Measurements from ENCODE around the gene FNDC3B. TPM values are rescaled to one million over a fixed set of nuclear protein-coding genes. Genes with fewer than 3 reads are reported as not detected.
A peak's percentile ranks its signal among the peaks of the same experiment; 100 is the strongest.

Gene FNDC3B
- total RNA-seq, 2 donors from 2014 or later, result 17.6 to 17.9 TPM

- no peak overlapping the region for H3K4me3 Mint-ChIP-seq
- H3K9me3 Mint-ChIP-seq, result no peaks in the 10 kb centered on the region
- peaks cover 38% of the 10 kb centered on the region for H3K4me1 Mint-ChIP-seq
- H3K27ac Mint-ChIP-seq, result no peak overlapping the region
- no peaks in the 10 kb centered on the region for H3K36me3 Mint-ChIP-seq (ENCODE audit: low read depth)
- no peak for ATAC-seq (replicated peaks)
- H3K27me3 Mint-ChIP-seq, result no peaks in the 10 kb centered on the region
Measured at GRCh38 chr3:172097585-172097984, 58.2 kb downstream of the FNDC3B start.

- ATAC-seq (replicated peaks), result no peak
Measured at GRCh38 chr3:172098698-172099494, 59.5 kb downstream of the FNDC3B start.

DNA sequence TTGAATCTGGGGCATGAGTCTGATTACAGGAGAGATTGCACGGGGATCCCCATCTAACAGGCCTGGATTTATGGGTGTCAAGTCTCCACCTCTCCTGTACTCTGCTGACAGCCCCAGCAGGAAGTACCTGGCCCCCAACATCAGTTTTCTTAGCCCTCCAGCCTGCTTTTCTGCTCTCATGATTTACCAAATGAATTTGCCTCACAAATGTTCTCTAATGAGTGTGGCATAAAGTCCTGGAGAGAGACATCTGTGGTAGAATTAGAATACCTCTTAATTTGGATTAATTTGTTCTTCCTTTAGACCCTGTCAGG is 60.1 kb downstream of the FNDC3B start:
- H3K9me3 Mint-ChIP-seq, result no peaks in the 10 kb centered on the region

More at GRCh38 chr3:172098698-172099494, 59.5 kb downstream of the FNDC3B start:
- H3K27ac Mint-ChIP-seq, result peak overlapping the region; percentile 12
- H3K9me3 Mint-ChIP-seq, result no peaks in the 10 kb centered on the region
- no peaks in the 10 kb centered on the region for H3K27me3 Mint-ChIP-seq
- peak overlapping the region; percentile 14 for H3K4me3 Mint-ChIP-seq
- peaks cover 45% of the 10 kb centered on the region for H3K4me1 Mint-ChIP-seq
- H3K36me3 Mint-ChIP-seq (ENCODE audit: low read depth), result no peaks in the 10 kb centered on the region

GRCh38 chr3:172100482-172100881 is 61.1 kb downstream of the FNDC3B start:
- no peaks in the 10 kb centered on the region for H3K27me3 Mint-ChIP-seq
- H3K4me1 Mint-ChIP-seq, result peaks cover 38% of the 10 kb centered on the region
- no peak for ATAC-seq (replicated peaks)

More for the DNA sequence above, 60.1 kb downstream of the FNDC3B start:
- Mint-ChIP-seq H3K36me3 (ENCODE audit: low read depth) (no peaks in the 10 kb centered on the region), H3K27me3 (no peaks in the 10 kb centered on the region), H3K27ac (peak overlapping the region; percentile 12), H3K4me1 (peaks cover 45% of the 10 kb centered on the region), H3K4me3 (peak overlapping the region; percentile 14)
- no peak for ATAC-seq (replicated peaks)

GRCh38 chr3:172101107-172101506 is 61.7 kb downstream of the FNDC3B start:
- no peak for ATAC-seq (replicated peaks)
- peaks cover 39% of the 10 kb centered on the region for H3K4me1 Mint-ChIP-seq

More at GRCh38 chr3:172100482-172100881, 61.1 kb downstream of the FNDC3B start:
- no peaks in the 10 kb centered on the region for H3K36me3 Mint-ChIP-seq (ENCODE audit: low read depth)
- no peak overlapping the region for H3K27ac Mint-ChIP-seq
- no peaks in the 10 kb centered on the region for H3K9me3 Mint-ChIP-seq
- no peak overlapping the region for H3K4me3 Mint-ChIP-seq

DNA sequence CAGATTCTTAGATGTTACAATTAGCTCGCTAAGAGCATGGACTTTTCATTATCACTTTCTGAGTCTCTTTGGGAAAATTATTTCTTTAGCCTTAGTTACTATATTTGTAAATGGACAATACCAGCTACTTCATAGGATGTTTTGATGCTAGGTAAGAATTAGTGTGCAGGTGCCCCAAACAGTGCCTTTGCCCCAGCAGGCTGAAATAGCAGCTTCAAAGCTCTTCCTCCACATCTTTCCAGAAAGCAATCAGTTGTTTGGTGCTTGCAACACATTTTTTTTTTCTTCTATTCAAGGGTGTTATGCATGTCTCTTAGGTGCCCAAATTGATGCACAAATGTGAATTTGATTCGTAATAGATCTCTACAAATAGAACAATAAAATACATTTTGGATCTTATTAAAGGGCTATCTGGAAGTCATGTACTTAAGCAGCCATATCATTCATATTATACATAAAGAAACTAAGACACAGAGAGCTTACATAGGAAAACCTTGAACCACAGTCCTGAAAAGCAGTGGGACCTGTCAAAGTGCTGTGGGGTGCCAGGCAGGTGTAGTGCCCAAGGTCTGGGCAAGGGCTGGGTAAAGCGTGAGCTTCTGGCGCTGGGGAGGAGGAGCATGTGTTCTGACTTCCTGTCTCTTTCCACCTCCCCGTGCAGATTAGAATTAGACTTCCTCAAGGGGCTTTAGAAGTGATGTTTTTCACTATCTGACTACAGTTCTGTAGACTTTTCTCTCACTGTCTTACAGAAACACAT is 62.9 kb downstream of the FNDC3B start:
- Mint-ChIP-seq H3K9me3 (no peaks in the 10 kb centered on the region), H3K27ac (peak overlapping the region; percentile 43), H3K27me3 (no peaks in the 10 kb centered on the region), H3K36me3 (ENCODE audit: low read depth) (peaks cover 6% of the 10 kb centered on the region), H3K4me3 (peak overlapping the region; percentile 72), H3K4me1 (peaks cover 44% of the 10 kb centered on the region)
- ATAC-seq (replicated peaks), result peak; percentile 15

More at GRCh38 chr3:172101107-172101506, 61.7 kb downstream of the FNDC3B start:
- Mint-ChIP-seq H3K36me3 (ENCODE audit: low read depth) (no peaks in the 10 kb centered on the region), H3K9me3 (no peaks in the 10 kb centered on the region), H3K27ac (no peak overlapping the region), H3K27me3 (no peaks in the 10 kb centered on the region), H3K4me3 (no peak overlapping the region)

GRCh38 chr3:172102883-172103310 is 63.5 kb downstream of the FNDC3B start:
- Mint-ChIP-seq H3K9me3 (no peaks in the 10 kb centered on the region), H3K36me3 (ENCODE audit: low read depth) (peaks cover 11% of the 10 kb centered on the region), H3K4me3 (peak overlapping the region; percentile 72), H3K27ac (peak overlapping the region; percentile 43), H3K27me3 (no peaks in the 10 kb centered on the region), H3K4me1 (peaks cover 50% of the 10 kb centered on the region)
- ATAC-seq (replicated peaks), result no peak

DNA sequence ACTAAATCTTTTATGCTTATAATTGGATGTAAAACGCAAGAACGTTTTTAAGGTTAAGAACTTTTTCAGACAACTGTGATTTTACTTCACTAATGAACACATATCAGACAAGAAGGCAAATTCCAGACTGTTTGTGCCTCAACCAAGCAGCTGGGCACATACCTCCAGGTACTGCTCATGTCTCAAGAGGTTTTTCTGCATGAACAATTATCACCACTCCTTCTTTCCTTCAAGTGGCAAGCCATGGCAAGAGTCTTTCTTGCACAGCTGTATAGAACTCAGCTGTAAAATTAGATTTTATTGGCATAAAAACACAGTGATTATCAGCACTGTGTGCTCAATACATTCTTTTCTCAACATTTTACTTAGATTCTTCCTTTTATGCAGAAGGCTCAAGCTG is 64.3 kb downstream of the FNDC3B start:
- Mint-ChIP-seq H3K27ac (no peak overlapping the region), H3K27me3 (no peaks in the 10 kb centered on the region), H3K9me3 (no peaks in the 10 kb centered on the region), H3K36me3 (ENCODE audit: low read depth) (peaks cover 11% of the 10 kb centered on the region), H3K4me1 (peaks cover 56% of the 10 kb centered on the region), H3K4me3 (peak overlapping the region; percentile 72)
- no peak for ATAC-seq (replicated peaks)

DNA sequence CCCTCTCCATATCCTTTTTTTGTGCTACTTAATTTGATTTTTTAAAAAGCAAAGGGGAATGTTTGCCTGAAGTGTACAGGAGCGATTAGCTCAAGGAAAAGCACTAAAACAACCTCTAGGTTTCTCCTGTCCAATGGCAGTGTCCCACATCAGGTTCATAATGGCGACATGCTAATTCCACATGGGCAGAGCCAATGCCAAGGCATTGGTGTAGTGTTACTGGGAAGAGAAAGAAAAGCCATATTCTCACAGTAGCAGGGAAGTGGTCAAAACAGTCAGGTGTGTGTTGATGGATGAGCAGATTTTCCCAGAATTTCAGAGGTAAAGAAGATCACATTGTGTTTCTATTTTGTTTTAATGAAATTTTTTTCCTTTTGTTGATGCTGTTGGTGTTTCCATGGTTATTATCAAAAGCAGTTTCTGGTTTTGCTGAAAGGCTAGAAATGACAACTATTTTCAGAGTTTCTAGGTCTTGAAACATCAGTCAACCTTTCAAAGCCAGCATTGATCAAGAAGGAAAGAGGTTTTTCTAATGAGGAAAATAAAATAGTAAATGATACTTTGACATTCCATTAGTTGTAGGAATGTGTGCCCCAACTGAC is 65.2 kb downstream of the FNDC3B start:
- no peak for ATAC-seq (replicated peaks)
- H3K27me3 Mint-ChIP-seq, result no peaks in the 10 kb centered on the region
- no peaks in the 10 kb centered on the region for H3K9me3 Mint-ChIP-seq
- no peak overlapping the region for H3K4me3 Mint-ChIP-seq
- no peak overlapping the region for H3K27ac Mint-ChIP-seq
- H3K4me1 Mint-ChIP-seq, result peaks cover 57% of the 10 kb centered on the region
- peaks cover 11% of the 10 kb centered on the region for H3K36me3 Mint-ChIP-seq (ENCODE audit: low read depth)

DNA sequence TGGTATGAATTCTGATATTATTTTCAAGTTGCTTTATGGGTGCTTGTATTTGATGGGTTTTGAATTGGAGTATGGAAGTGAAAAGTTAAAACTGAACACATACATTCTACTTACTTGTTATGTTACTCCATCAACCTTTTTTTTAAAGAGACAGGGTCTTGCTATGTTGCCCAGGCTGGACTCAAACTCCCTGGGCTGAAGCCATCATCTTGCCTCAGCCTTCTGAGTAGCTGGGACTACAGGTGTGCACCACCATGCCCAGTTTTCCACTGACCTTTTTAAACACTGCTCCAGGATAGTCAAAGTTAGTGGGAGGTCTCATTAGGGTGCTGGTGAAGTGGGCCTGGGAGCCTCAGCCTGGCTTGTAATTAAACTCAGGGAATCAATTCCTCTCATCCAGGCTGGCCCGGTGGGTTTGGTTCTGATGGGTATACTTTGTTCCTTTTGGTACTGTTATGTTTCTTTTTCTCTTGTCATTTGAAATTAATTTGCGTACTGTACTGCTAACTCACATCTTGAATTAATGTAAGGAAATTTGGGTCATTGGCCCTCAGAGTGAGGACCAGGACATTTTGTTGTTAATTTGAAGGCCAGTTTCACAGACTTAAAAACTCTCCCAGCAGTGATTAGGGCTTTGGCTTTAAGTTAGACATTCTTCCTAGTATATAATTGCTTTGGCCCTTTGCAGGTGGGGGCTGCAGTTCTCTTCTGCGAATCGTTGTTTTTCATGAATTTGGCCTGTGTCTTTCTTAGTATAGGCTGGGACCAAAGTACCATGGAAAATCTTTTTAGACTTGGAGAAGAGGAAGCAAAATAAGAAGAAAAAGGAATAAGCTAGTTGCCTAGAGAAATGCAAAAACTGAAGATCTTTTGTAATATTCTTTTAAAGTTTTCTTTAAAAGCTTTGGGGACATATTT is 66.9 kb downstream of the FNDC3B start:
- H3K27me3 Mint-ChIP-seq, result no peaks in the 10 kb centered on the region
- ATAC-seq (replicated peaks), result no peak
- peak overlapping the region; percentile 75 for H3K4me3 Mint-ChIP-seq
- no peaks in the 10 kb centered on the region for H3K9me3 Mint-ChIP-seq
- H3K36me3 Mint-ChIP-seq (ENCODE audit: low read depth), result peaks cover 11% of the 10 kb centered on the region
- peaks cover 59% of the 10 kb centered on the region for H3K4me1 Mint-ChIP-seq
- peak overlapping the region; percentile 88 for H3K27ac Mint-ChIP-seq

DNA sequence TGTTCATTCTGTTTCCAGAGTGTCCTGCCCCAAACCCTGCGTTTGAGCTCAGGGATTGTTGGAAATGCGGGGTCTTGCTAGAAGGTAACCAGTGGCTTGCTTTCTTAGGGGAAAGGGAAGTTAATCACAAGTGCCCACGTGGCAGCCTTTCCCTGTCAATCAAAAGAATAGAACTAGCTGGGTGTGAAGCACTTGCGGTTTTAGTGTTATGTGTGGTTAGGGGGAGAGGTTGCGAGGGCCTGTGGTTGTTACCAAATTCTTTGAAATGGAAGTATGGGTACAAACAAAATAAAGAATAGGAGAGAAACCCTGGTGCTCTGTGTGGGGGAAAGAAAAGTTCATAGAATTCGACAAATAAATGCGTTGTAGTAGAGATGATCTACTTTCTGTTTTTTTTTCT is 67.6 kb downstream of the FNDC3B start:
- H3K36me3 Mint-ChIP-seq (ENCODE audit: low read depth), result peaks cover 11% of the 10 kb centered on the region
- no peaks in the 10 kb centered on the region for H3K9me3 Mint-ChIP-seq
- H3K27me3 Mint-ChIP-seq, result no peaks in the 10 kb centered on the region
- H3K4me3 Mint-ChIP-seq, result peak overlapping the region; percentile 75
- H3K27ac Mint-ChIP-seq, result peak overlapping the region; percentile 88
- ATAC-seq (replicated peaks), result peak; percentile 34
- peaks cover 58% of the 10 kb centered on the region for H3K4me1 Mint-ChIP-seq

DNA sequence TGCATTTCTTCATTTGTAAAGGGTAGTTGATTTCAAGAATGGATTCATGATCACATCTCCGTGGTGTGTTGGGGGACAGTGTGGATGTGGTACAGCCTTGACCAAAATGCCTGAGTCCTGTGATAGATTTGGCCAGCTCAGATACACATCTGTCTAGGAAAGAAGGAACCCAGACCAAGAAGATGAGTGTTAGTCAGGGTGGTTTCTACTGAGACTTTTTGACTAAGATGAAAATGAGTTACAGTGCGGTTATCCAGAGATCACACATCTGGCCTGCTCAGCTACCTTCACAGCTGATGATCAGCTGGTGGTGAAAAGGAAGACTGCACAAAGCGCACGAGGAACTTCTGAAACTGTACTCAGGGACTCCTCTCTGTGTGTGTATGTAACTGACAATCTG is 68.0 kb downstream of the FNDC3B start:
- ATAC-seq (replicated peaks), result peak; percentile 91
- H3K36me3 Mint-ChIP-seq (ENCODE audit: low read depth), result peaks cover 11% of the 10 kb centered on the region
- H3K27me3 Mint-ChIP-seq, result no peaks in the 10 kb centered on the region
- peak overlapping the region; percentile 75 for H3K4me3 Mint-ChIP-seq
- peak overlapping the region; percentile 88 for H3K27ac Mint-ChIP-seq
- peaks cover 54% of the 10 kb centered on the region for H3K4me1 Mint-ChIP-seq
- no peaks in the 10 kb centered on the region for H3K9me3 Mint-ChIP-seq

DNA sequence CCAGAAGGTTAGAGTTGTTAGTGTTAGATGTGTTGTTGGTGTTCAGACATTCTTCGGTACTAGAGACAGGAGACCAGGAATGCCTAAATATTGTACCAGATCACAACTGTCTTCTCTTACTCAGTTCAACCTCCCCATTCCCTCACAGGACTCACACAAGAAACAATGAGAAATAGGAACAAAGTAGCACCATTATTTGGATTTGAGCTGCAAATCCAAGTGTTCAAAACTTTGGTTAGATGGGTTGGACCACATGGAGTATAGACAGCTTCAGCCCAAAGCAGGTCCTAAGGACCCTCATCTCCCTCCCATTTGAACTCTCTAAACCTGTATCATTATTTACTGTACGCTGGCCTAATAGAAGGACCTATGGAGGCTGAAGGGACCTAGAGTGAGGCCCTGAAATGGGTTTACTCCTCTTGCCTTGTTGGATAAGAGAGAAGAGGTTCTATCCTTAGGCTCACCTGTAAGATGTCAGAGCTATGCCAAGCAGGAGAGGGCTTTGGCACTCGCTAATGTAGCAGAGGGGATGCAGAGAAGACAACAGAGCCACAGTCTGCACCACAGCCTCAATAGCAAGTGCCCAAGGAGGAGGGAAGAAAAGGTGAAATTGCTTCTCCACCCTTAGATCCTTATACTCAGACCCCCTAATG is 70.9 kb downstream of the FNDC3B start:
- Mint-ChIP-seq H3K36me3 (ENCODE audit: low read depth) (peaks cover 32% of the 10 kb centered on the region), H3K9me3 (no peaks in the 10 kb centered on the region), H3K27me3 (no peaks in the 10 kb centered on the region), H3K4me3 (no peak overlapping the region), H3K4me1 (peaks cover 52% of the 10 kb centered on the region), H3K27ac (no peak overlapping the region)
- no peak for ATAC-seq (replicated peaks)
